Subcutaneous adipose tissue (tissue), 4 donors: ENCODE results near the gene FOXP2. TPM values are rescaled to one million over a fixed set of nuclear protein-coding genes. Genes with fewer than 3 reads are reported as not detected.

Experiments used
- total RNA-seq, 4 donors: library from RNA; depleted of rRNA; stranded (reverse); fragments of >200 nt; gene quantifications; one replicate each; pipeline ENCODE4 v1.1.0, GENCODE V29; 2016
- TF ChIP-seq, protein P1 (sequence below): fragments of 450-650 bp; IDR thresholded peaks from one replicate; pipeline ENCODE4 v1.5.1; 2016; ENCODE audit warnings: low read depth, mild to moderate bottlenecking, control low read depth, antibody characterized with exemption, moderate library complexity

FOXP2 gene
- total RNA-seq, 4 donors from 2014 or later = 11.3 to 20.1 (median 16.1) TPM

- TF ChIP-seq, protein P1, sequence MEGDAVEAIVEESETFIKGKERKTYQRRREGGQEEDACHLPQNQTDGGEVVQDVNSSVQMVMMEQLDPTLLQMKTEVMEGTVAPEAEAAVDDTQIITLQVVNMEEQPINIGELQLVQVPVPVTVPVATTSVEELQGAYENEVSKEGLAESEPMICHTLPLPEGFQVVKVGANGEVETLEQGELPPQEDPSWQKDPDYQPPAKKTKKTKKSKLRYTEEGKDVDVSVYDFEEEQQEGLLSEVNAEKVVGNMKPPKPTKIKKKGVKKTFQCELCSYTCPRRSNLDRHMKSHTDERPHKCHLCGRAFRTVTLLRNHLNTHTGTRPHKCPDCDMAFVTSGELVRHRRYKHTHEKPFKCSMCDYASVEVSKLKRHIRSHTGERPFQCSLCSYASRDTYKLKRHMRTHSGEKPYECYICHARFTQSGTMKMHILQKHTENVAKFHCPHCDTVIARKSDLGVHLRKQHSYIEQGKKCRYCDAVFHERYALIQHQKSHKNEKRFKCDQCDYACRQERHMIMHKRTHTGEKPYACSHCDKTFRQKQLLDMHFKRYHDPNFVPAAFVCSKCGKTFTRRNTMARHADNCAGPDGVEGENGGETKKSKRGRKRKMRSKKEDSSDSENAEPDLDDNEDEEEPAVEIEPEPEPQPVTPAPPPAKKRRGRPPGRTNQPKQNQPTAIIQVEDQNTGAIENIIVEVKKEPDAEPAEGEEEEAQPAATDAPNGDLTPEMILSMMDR = no peak
Observed at GRCh38 chr7:114575098-114575497, 160.5 kb downstream of the FOXP2 start.

DNA sequence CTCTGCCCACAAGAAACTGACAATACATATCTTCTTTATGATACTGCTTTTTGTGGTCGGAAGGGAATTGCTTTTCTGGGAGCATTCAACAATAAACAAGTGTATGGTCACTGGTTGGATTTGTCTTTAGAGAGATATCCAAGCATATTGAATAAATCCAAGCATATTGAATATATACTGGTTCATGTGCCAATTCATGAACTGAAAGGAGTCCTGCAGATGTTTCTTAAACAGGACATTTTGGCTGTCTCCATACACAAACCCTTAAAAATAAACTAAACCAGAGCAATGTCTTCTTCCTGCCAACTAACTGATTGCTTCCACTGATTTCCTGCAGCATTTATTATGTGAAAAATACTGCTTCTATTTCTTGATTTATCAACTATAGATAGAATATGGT, 173.9 kb downstream of the FOXP2 start:
- TF ChIP-seq, protein P1 = no peak

DNA sequence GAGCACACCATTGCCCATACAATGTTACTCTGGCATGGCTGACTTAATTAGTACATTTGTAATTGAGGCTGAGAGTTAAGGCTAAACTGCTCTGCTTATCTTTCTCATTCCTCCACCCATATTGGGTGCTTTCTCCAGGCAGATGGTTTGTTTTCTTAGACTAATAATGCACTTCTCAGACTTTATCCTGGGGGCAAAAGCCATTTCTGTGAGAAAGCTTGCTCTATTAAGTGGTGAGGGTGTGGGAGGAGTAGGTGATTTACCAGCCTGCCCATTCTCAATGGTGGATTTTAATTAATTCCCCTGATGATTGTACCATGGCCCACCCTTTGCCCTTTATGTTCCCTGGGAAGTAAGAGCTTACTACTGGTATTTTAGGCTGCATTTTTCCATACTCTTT, 174.8 kb downstream of the FOXP2 start:
- TF ChIP-seq, protein P1 = no peak

DNA sequence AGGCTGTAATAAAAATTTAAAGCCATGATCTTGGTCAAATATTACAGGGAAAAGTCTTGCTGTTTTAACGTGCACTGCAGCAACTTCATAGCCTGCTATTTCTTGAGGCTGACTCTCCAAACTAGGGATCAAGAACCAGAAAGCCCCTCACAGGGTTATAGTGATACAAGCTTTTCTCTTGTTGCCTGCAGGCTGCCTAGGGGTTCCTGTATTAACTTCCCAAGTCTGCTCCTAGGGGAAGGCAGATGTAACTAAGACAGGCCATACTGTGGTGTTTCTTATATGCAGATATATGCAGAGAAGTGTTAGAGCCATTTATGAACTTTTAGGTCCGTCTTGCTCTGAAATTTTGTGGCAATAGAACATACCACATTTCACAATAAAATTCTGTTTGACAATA, 175.7 kb downstream of the FOXP2 start:
- TF ChIP-seq, protein P1 = no peak

DNA sequence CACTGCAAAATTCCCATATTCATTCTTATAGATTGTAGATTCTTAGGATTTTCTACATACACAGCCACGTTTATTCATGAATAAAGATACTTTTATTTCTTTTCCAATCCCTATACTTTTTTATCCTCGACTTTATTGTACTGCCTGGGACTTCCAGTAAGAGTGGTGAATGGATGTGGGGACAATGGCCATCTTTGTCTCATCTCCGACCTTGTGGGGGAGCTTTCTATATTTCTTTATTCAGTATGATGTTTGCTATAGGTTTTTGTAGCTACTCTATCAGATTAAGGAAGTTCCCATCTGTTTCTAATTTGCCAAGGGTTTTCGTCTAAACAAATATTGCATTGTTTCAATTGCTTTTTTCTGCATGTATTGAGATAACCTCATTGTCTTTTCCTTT, 184.3 kb downstream of the FOXP2 start:
- TF ChIP-seq, protein P1 = no peak

DNA sequence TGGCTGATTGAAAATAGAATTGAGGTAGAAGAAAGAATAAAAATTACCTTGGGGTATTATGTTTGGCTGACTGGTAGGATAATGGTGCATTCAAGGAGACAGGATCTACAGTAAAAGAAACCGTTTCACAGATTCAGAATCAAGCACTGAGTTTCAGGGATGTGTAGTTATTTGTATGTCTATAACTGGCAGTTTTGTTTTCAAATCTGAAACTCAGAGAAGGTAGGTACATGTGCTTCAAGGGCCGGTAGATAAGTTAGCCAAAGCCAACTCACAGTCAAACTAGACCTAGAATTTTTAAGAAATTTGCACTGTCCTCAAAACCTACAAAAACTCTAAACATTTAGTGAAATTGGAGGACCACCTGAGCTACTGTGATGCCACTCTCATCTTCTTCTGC, 191.5 kb downstream of the FOXP2 start:
- TF ChIP-seq, protein P1 = no peak

GRCh38 chr7:114620208-114620607, 205.6 kb downstream of the FOXP2 start:
- TF ChIP-seq, protein P1 = no peak
